GM12892 (cell line): ENCODE data around the gene C1orf159.

Experiments used
- POLR2A ChIP-seq: IDR thresholded peaks from 2 replicates; pipeline ENCODE4 v1.6.1; 2011; ENCODE audit warnings: low read depth, low read length, control low read depth
- POLR2AphosphoS5 ChIP-seq: IDR thresholded peaks from 2 replicates; pipeline ENCODE4 v1.6.1; 2011; ENCODE audit warnings: low read depth, low read length, control low read depth

- TF ChIP-seq POLR2AphosphoS5, result no peak
- no peak for TF ChIP-seq POLR2A
These were observed 8.6 kb upstream of the C1orf159 start for GRCh38 chr1:1124508-1124785.
